HG03196 (cell line): ENCODE data around the gene AAGAB.
"Not testable (repeated sequence)": the region's sequence is repeated elsewhere in the genome, so short reads cannot be mapped to it uniquely, and the experiment has no call there.

Source experiments
- ATAC-seq: cut with Tn5 transposase; IDR thresholded peaks from one replicate; pipeline ENCODE4 v1.9.1; 2021; ENCODE audit not compliant: unreplicated experiment

Gene AAGAB

GRCh38 chr15:67154249-67154648 is 100.2 kb downstream of the AAGAB start:
- no peak for ATAC-seq

- ATAC-seq: not testable (repeated sequence)
Measured at GRCh38 chr15:67153044-67153443, 101.4 kb downstream of the AAGAB start.

- no peak for ATAC-seq
Measured at GRCh38 chr15:67152429-67152828, 102.0 kb downstream of the AAGAB start.
